GM19043 (cell line): ENCODE results near the gene ELK4.

Experiments
- ATAC-seq: cut with Tn5 transposase; IDR thresholded peaks from one replicate; pipeline ENCODE4 v1.9.1; 2021; ENCODE audit warnings: low read depth; ENCODE audit not compliant: unreplicated experiment

ELK4 gene

GRCh38 chr1:205584732-205585131, 47.1 kb downstream of the ELK4 start:
- ATAC-seq = no peak

- ATAC-seq = no peak
Observed at GRCh38 chr1:205583461-205584130, 48.2 kb downstream of the ELK4 start.

- ATAC-seq = no peak
Observed at GRCh38 chr1:205582471-205583291, 49.1 kb downstream of the ELK4 start.

DNA sequence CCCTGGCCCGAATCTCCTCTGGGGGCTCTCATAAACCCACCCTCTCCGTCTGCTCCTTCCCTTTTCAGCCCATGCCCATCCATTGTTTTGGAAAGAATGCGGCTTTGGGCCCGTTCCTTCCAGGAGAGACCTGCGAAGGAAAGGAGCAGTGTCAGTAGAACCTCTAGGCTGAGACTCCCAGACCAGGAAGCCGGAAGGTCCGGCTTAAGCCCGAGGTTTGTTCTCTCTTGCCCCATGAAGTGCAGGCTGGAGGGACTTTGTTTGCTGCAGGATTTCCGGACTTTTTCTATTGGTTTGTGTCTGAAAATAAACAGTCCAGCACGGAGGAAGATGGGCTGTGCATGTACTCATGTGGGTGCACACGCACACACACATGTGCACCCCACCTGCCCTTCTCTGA, 49.8 kb downstream of the ELK4 start:
- no peak for ATAC-seq

DNA sequence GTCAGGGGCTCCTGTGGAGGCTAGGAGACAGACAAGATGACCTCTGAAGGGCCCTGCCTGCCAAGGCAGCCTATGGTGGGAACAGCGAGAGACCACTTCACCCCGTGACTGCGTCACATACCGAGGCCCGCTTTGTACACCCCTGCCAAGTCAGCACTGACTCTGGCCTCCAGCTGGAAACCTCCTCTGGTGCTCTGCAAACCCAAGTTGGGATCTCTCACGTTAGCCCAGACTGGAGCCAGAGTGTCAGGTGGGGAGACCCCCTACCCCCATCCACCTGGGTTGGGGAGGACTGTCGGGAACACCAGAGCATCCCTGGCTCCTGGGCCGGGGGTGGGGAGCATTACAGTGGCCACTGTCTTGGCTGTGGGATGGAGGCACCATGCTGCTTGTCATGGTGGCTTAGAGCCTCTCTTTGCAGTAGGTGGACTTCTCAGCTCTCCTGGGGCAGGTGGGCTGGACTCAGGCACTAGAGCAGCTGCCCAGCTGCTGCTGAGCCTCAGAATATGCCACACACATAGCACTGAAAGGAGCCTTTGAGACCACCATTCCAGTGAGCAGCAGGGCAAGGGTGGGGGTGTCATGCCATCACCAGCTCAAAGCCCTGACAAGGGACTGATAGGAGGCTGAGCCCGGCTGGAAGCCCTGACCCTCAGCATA, 50.4 kb downstream of the ELK4 start:
- ATAC-seq = no peak

DNA sequence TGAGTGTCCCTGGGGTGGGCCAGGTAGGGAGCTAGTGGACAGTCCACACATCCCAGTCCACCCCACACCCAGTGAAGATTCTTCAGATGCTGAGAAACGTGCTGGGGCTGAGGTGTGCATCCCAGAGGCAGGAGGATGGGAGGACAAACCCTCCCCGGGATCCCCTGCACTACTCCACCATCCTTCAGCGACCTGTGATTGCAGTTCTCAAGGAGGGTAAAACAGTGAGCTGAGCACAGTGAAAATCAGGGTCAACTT, 51.0 kb downstream of the ELK4 start:
- no peak for ATAC-seq

DNA sequence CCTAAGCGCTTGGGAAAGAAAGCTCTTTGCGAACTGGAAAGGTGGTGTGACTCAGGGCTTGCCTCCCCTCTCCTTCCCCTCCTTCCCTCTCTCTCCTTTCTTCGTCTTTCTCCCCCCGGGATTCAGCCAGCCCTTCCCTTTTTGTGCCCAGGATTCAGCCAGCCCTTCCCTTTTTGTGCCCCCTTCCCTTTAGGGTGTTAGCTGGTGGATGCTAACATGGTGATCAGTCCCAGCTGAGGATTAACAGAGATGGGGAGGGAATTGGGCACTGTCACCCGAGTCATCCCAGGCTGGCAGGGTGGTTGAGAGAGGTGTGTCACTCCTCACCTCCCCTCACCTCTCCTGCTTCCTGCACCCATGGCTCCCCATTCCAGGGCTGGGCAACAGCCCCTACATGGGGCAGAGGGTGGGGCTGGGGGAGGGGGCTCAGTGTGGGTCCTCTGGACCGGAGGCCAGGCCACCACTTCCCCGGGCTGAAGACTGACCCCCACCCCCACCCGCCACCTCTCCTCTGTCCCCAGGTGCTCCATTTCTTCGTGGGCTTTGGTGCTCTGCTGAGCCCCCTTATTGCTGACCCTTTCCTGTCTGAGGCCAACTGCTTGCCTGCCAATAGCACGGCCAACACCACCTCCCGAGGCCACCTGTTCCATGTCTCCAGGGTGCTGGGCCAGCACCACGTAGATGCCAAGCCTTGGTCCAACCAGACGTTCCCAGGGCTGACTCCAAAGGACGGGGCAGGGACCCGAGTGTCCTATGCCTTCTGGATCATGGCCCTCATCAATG, 51.5 kb downstream of the ELK4 start:
- no peak for ATAC-seq

GRCh38 chr1:205579711-205580110, 52.1 kb downstream of the ELK4 start:
- ATAC-seq = no peak

DNA sequence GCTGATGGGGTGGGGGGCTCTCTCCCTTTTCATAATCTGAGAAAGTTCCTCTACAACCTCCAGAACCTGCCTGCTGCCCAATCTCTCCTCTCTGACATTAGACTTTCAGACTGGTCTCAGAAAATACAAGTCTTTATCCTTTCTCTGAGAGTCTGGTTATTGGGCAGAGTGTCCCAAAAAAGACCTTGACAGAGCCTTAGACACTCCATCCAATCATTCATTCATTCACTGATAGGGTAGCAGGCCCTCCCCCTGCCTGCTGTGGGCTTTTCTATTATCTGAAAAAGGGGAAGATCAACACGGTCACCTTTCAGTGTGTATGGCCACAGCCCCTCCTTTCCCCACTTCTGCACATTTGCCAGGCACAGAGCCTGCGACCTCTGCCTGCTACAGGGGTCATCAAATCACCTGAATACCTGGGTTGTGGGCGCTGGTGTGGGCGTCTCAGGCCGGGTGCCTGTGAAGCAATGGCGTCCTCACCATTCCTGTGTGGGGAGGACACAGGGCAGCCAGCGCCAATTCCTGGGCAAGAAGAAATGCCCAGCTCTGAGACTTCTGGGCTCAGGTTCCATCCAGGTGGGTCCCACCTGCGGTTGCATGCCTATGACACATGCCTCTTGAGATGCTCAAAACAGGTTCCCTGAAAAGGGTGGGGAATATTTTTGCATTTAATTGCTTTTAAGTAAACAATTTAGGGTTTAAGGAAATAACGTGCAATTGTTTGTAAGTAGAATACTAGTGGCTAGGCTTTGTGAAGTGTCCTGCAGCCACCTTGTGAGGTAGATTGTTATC, 52.8 kb downstream of the ELK4 start:
- no peak for ATAC-seq

DNA sequence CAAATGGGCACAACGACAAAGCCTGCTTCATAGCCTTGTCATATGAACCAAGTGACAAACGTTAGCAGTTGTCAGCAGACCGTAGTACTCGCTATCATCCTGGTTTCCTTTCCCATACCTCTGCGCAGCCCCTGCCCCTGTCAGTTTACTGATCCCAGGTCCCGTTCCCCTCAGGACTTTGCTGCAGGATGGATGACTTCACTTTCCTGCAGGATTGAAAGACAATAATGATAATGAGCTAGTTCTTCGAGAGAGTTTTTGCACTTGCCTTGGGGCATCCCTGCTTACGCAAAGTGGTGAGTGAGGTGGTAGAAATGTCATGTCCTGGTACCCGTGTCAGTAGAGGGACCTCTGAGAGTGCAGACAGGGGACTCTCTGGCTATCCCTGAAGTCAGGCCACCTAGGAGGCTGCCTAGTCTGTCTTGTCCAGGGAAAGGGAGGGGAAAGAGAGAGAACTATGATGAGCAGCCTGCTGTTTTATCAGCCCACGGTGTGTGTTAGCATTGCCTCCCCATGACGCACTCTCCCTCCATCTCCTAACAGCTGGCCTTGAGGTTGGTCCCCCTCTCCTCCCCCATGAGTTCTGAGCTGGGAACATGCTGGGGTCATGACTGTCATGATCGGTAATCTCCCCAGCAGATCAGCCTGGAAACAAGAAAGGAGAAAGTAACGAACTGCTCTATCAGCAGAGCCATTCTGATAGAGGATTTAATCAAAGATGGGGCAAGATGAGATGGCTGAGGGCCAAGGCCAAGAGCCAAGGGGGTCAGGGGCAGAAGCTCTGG, 53.7 kb downstream of the ELK4 start:
- ATAC-seq = no peak

- ATAC-seq = no peak
Observed at GRCh38 chr1:205576805-205577761, 54.7 kb downstream of the ELK4 start.

DNA sequence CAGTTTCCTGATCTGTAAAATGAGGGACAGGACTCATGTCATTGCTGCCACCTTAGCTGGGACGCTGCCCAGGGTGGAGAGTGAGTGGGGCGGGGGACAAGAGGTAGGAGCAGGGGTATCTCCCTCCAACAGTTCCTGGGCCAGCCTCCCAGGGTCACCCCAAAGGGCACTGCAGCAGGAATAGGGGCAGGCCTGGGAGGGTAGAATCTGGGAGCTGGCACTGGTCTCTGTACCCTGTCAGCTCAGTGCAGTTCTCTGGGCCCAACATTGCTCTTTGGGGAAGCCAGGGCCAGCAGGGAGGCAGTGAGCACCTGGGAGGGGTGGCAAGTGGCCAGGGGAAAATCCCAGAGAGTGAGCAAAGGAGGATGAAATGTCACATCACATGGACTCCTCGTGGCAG, 55.8 kb downstream of the ELK4 start:
- ATAC-seq = no peak

DNA sequence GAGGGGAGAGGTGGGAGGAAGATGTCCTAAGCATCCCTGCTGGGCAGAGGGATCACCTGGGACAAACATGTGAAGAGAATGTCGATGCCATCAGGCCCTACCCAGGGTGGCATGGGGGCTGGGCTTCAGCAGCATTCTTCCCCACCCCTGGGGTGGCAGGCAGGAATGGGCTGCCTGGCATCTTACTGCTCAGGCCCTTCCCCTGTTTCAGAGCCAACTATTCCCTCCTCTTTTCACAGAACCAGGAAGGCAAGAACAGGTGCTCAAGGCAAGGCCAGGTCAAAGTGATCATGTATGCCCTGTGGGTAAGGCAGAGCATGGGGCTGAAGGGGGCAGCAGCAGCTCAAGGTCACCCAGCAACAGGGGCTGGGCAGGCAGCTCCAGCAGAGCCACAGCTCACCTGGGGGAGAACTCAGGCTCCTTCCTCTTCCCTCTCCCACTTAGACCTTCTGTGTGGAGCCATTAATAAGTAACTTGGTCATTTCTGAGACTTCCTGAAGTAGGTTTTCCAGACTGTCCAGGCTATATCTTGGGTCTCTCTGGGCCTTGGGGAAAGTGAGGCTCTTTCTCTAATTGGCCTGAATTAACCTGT, 56.4 kb downstream of the ELK4 start:
- ATAC-seq = no peak

DNA sequence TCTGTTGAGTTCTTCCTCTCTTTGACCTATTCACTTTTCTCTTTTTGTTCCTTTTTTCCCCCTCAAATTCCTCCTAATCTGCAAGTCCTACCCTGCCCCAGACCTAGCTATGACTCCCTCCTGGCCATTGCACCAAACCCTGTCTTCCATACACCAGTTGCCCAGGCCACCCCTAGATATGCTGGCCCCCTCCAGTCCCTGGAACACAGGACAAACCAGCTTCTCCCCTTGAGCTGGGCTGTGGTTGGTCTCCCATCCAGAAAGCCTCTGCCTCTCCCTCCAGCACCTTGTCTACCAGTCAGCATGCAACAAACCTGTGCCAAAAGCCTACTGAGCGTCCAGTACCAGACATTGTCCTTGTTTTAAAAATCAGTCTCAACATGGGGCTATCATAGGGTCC, 59.4 kb downstream of the ELK4 start:
- no peak for ATAC-seq

DNA sequence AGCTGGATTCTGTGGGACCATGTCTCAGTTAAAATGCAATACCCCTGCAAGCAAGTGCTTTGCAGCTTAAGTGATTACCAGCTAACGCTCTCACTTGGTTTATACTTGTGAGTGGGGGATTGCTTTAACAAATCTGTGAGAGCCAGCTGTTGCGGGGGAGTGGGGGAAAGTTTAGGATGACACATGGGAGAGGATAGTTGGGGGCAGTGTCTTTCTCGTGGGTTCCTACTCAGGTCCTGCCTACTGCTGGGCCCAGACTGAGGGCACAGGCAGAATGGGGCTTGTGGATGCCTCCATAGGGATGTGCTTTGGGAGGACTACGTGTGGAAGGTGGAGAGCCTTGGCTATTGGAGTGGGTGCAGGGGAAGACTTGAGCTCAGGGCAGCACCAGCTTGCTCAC, 60.1 kb downstream of the ELK4 start:
- no peak for ATAC-seq

GRCh38 chr1:205570796-205571537, 60.8 kb downstream of the ELK4 start:
- ATAC-seq = no peak

DNA sequence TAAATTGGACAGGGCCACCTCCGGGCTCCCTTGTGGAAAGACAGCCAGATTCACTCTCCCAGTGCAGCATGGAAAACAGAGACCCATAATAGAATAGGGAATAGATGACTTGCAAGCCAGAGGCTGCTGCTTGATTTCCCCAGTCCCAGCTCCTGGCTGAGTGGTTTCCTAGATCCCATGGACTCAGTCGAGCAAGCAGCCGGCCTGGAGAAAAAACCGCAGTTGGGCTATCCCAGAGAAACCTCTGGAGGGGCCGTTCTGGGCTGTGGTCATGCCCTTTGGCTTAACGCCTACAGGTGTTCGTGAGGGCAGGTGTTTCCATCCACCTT, 61.7 kb downstream of the ELK4 start:
- ATAC-seq = no peak
